Measurements from ENCODE around the gene RAG1. TPM values are rescaled to one million over a fixed set of nuclear protein-coding genes. Genes with fewer than 3 reads are reported as not detected.
A peak's percentile ranks its signal among the peaks of the same experiment; 100 is the strongest.

Gene RAG1
- total and polyA plus RNA-seq, 2 of the 13 experiments (the other 11 are each of a cell fraction or from before 2014, with no cell fraction given), result 0.11 to 0.15 TPM

DNA sequence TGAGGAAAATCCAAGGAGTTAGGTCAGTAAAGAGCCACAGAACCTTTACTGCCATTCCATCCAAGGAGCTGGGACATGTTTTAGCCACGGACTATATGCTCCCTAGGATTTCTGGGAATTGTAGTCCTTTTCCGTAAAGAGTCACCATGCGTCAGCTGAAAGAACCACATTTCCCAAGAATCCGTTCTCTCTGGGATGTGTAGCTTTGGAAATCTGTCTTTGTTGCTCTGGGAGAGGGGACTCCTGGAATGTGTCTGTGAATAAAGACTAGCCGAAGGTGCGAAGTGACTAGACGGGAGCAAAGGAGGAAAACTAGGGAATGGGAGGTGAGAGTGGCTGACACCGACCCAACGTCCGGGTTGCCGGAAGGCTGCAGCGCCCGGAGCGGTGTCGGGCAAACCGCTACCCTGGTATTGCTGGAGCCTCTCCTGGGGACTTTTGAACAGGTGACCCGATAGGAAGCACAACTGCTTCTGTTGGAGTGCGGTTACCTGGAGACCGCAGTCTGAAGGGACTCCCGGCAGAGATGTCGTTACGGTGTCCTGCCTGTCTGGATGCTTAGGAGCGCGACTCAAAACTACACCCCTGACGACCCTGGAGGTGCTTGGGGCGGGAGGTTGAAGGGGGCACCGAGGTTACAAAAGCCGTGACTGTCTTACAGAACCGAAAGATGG, 26.6 kb downstream of the RAG1 start, which contains the start of gene IFTAP (continued):
- TF ChIP-seq ISL2 (CRISPR knock-in tag; IDR thresholded peaks at IDR 0.05), result peak; percentile 66
- TF ChIP-seq SKI (IDR thresholded peaks at IDR 0.05; ENCODE audit: partially characterized antibody), result peak; percentile 11
- TF ChIP-seq MXI1 (IDR thresholded peaks at IDR 0.05; ENCODE audit: borderline replicate concordance, low read depth, low read length), result peak; percentile 32; the same call in 1 of the 3 replicates
- TF ChIP-seq, protein P1, sequence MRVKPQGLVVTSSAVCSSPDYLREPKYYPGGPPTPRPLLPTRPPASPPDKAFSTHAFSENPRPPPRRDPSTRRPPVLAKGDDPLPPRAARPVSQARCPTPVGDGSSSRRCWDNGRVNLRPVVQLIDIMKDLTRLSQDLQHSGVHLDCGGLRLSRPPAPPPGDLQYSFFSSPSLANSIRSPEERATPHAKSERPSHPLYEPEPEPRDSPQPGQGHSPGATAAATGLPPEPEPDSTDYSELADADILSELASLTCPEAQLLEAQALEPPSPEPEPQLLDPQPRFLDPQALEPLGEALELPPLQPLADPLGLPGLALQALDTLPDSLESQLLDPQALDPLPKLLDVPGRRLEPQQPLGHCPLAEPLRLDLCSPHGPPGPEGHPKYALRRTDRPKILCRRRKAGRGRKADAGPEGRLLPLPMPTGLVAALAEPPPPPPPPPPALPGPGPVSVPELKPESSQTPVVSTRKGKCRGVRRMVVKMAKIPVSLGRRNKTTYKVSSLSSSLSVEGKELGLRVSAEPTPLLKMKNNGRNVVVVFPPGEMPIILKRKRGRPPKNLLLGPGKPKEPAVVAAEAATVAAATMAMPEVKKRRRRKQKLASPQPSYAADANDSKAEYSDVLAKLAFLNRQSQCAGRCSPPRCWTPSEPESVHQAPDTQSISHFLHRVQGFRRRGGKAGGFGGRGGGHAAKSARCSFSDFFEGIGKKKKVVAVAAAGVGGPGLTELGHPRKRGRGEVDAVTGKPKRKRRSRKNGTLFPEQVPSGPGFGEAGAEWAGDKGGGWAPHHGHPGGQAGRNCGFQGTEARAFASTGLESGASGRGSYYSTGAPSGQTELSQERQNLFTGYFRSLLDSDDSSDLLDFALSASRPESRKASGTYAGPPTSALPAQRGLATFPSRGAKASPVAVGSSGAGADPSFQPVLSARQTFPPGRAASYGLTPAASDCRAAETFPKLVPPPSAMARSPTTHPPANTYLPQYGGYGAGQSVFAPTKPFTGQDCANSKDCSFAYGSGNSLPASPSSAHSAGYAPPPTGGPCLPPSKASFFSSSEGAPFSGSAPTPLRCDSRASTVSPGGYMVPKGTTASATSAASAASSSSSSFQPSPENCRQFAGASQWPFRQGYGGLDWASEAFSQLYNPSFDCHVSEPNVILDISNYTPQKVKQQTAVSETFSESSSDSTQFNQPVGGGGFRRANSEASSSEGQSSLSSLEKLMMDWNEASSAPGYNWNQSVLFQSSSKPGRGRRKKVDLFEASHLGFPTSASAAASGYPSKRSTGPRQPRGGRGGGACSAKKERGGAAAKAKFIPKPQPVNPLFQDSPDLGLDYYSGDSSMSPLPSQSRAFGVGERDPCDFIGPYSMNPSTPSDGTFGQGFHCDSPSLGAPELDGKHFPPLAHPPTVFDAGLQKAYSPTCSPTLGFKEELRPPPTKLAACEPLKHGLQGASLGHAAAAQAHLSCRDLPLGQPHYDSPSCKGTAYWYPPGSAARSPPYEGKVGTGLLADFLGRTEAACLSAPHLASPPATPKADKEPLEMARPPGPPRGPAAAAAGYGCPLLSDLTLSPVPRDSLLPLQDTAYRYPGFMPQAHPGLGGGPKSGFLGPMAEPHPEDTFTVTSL (CRISPR knock-in tag; IDR thresholded peaks at IDR 0.05; ENCODE audit: borderline replicate concordance), result no peak
- no peak for TF ChIP-seq TRIM24 (CRISPR knock-in tag; IDR thresholded peaks at IDR 0.05)
- no peak for TF ChIP-seq SMC3 (IDR thresholded peaks at IDR 0.05; ENCODE audit: low read length)
- TF ChIP-seq HMGXB4 (CRISPR knock-in tag; IDR thresholded peaks at IDR 0.05; ENCODE audit: borderline replicate concordance in 1 of 2, low read depth in 1 of 2), result peak; percentile 62 to 75
- no peak for TF ChIP-seq NFE2L1 (CRISPR knock-in tag; IDR thresholded peaks at IDR 0.05; ENCODE audit: borderline replicate concordance)
- TF ChIP-seq, protein P2, sequence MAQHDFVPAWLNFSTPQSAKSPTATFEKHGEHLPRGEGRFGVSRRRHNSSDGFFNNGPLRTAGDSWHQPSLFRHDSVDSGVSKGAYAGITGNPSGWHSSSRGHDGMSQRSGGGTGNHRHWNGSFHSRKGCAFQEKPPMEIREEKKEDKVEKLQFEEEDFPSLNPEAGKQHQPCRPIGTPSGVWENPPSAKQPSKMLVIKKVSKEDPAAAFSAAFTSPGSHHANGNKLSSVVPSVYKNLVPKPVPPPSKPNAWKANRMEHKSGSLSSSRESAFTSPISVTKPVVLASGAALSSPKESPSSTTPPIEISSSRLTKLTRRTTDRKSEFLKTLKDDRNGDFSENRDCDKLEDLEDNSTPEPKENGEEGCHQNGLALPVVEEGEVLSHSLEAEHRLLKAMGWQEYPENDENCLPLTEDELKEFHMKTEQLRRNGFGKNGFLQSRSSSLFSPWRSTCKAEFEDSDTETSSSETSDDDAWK (CRISPR knock-in tag; IDR thresholded peaks at IDR 0.05), result no peak
- no peak for TF ChIP-seq ZNF704 (CRISPR knock-in tag; IDR thresholded peaks at IDR 0.05; ENCODE audit: borderline replicate concordance)
- no peak for TF ChIP-seq FIP1L1 (IDR thresholded peaks at IDR 0.05; ENCODE audit: borderline replicate concordance, insufficient read depth, low read depth, low read length)
- TF ChIP-seq ZNF34 (CRISPR knock-in tag; IDR thresholded peaks at IDR 0.05; ENCODE audit: borderline replicate concordance), result peak; percentile 30; the same call in 1 of the 2 replicates
- no peak for TF ChIP-seq HOXD1 (CRISPR knock-in tag; IDR thresholded peaks at IDR 0.05)
- no peak for TF ChIP-seq ZMYM2 (CRISPR knock-in tag; IDR thresholded peaks at IDR 0.05)
- peak; percentile 80 for TF ChIP-seq NR2C2 (CRISPR knock-in tag; IDR thresholded peaks at IDR 0.05; ENCODE audit: borderline replicate concordance)
- TF ChIP-seq ZSCAN20 (CRISPR knock-in tag; IDR thresholded peaks at IDR 0.05; ENCODE audit: borderline replicate concordance), result 0 out of 2 replicates have a peak, but pooled peaks have one; percentile 60
- TF ChIP-seq ZNF282 (IDR thresholded peaks at IDR 0.05; ENCODE audit: partially characterized antibody), result no peak
- 0 out of 2 replicates have a peak, but pooled peaks have one; percentile 12 for TF ChIP-seq MAFF (IDR thresholded peaks at IDR 0.05; ENCODE audit: low read depth, low read length)
- 0 out of 2 replicates have a peak, but pooled peaks have one; percentile 40 for TF ChIP-seq MED13 (CRISPR knock-in tag; IDR thresholded peaks at IDR 0.05)
